AG09319 (cell line): Measurements from ENCODE around the gene RASIP1.

ENCODE experiments used
- DNase-seq: peaks from one replicate; pipeline ENCODE4 v3.0.0-alpha.2; 2010; ENCODE audit warnings: low read depth; ENCODE audit errors: extremely low read depth
- CTCF ChIP-seq: IDR thresholded peaks from 2 replicates; pipeline ENCODE4 v1.5.1; 2011; ENCODE audit warnings: low read depth, mild to moderate bottlenecking, inconsistent platforms, low read length, moderate library complexity

Gene RASIP1

GRCh38 chr19:48745208-48745995 is 5.0 kb upstream of the RASIP1 start:
- no peak for DNase-seq
- no peak for TF ChIP-seq CTCF

GRCh38 chr19:48742096-48742495 is 1.7 kb upstream of the RASIP1 start:
- DNase-seq: no peak
- TF ChIP-seq CTCF: no peak

- DNase-seq: no peak
- TF ChIP-seq CTCF: no peak
Measured at GRCh38 chr19:48741129-48741999, 954 bp upstream of the RASIP1 start.

GRCh38 chr19:48739404-48740163 is 826 bp downstream of the RASIP1 start:
- TF ChIP-seq CTCF: no peak
- no peak for DNase-seq

GRCh38 chr19:48738557-48739403 is 1.6 kb downstream of the RASIP1 start:
- no peak for DNase-seq
- no peak; the same call in none of the 2 replicates for TF ChIP-seq CTCF

GRCh38 chr19:48737360-48737998 is 2.9 kb downstream of the RASIP1 start:
- no peak for DNase-seq
- TF ChIP-seq CTCF: no peak
